ENCODE results near the gene SLC17A4.

DNA sequence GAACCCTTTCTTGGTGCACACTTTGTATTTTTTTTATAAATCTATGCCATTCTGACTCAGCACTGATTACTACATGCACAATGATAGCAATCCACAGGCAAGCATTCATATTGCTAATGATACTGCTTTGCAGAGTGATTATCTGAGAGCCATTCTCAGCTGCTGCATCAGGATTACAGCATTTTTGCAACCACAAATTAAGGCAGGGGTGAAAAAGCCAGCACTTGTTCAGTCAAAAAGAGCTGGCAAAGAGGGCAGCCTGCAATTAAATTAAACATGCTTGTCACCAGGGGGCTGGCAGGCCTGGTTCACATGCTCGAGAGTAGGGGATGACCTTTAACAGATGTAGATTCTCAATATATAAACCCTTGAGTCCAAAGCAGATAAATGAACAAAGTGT, 40.7 kb upstream of the SLC17A4 start:
- TF ChIP-seq, protein P1, sequence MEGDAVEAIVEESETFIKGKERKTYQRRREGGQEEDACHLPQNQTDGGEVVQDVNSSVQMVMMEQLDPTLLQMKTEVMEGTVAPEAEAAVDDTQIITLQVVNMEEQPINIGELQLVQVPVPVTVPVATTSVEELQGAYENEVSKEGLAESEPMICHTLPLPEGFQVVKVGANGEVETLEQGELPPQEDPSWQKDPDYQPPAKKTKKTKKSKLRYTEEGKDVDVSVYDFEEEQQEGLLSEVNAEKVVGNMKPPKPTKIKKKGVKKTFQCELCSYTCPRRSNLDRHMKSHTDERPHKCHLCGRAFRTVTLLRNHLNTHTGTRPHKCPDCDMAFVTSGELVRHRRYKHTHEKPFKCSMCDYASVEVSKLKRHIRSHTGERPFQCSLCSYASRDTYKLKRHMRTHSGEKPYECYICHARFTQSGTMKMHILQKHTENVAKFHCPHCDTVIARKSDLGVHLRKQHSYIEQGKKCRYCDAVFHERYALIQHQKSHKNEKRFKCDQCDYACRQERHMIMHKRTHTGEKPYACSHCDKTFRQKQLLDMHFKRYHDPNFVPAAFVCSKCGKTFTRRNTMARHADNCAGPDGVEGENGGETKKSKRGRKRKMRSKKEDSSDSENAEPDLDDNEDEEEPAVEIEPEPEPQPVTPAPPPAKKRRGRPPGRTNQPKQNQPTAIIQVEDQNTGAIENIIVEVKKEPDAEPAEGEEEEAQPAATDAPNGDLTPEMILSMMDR (IDR thresholded peaks at IDR 0.05): no peak
- no peak for TF ChIP-seq POLR2A (IDR thresholded peaks at IDR 0.05)
